GM18511 (cell line): ENCODE data around the gene UBE2L6.

Experiments
- ATAC-seq: cut with Tn5 transposase; IDR thresholded peaks from one replicate; pipeline ENCODE4 v1.9.1; 2021; ENCODE audit warnings: mild to moderate bottlenecking, moderate library complexity; ENCODE audit not compliant: unreplicated experiment

Gene UBE2L6

GRCh38 chr11:57567515-57568329 is at the start of gene UBE2L6:
Gene UBE2L6 (minus strand): TSS chr11:57567672. CDS start chr11:57567611, 61 bp downstream.
- ATAC-seq: peak; percentile 77

DNA sequence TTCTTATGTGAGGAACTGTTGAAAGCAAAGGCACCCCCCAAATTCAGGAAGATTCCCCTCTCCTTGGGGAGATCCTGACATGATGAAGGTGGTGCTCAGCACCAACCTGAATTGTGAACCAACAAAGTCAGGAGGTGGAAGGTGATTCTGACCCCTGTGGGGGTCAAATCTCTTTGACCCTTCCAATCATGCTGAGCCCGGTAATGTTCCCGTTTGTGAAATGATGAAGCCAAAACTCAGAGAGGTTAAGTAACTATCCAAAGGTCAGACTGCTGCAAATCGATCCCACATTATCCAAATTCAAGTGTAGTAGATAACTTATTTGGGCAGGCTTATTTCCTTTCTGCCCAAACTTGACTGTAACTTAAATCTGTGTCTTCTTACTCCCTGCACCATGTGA is 49.1 kb upstream of the UBE2L6 start:
- ATAC-seq: no peak

GRCh38 chr11:57615308-57615707 is 47.8 kb upstream of the UBE2L6 start:
- no peak for ATAC-seq

GRCh38 chr11:57614234-57614772 is 46.8 kb upstream of the UBE2L6 start:
- no peak for ATAC-seq

DNA sequence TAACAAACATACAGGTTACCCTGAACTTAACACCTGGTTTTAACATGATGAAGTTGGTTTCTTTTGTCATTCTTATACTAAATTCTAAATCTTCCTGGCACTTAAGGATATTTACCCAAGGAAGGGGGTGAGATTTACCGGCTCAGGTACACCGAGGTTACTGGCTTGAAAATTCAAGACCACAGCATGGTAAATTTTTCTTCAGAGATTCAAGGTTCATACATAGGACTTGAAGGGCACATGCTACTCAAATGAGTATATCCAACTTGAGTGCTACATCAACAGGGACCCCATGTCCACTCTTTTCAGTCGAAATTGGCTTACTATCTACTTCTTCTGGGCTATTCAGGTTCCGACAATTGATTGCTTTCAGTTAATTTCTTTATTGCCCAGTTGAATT is 42.7 kb upstream of the UBE2L6 start:
- ATAC-seq: no peak

- no peak for ATAC-seq
Observed at GRCh38 chr11:57605028-57605420, 37.6 kb upstream of the UBE2L6 start.

DNA sequence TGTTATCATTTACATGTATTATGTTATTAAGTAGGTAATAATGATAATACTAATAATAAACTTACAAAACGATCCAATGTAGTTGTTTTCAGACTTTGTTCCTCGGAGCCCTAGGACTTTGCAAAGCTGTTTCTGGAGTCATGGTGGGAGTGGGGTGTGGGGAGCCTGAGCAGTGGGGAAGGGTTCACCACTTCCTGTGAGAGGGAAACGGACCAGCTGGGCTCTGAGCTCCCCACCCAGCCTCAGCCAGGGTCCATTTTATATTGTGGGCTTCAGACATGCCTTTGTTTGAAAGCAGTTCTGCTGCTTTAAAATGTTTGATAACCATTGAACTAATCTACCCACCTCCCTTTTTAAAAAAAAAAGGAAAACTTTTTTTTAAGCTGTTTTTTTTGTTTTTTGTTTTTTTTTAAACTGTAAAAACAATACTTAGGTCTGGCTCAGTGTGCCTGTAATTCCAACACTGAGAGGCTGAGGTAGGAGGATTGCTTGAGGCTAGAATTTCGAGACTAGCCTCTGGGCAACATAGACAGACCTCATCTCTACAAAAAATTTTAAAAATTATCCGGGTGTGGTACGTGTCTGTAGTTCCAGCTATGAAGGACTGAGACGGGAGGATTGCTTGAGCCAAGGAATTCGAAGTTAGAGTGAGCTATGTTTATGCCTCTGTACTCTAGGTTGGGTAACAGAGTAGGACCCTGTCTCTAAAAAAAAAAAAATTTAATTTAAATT is 37.0 kb upstream of the UBE2L6 start:
- no peak for ATAC-seq

DNA sequence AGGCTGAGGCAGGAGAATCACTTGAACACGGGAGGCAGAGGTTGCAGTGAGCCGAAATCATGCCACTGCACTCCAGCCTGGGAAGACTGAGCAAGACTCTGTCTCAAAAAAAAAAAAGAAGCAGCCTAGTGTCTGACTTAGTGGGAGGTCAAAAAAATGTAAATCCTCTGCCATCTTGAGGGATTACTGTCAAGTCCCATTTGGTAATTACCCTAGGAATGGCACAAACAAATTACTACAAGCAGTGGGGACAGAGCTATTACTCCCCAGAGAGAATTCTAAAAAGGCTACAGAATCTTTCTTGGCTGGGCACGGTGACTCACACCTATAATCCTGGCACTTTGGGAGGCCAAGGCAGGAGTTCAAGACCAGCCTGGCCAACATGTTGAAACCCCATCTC is 33.8 kb upstream of the UBE2L6 start:
- no peak for ATAC-seq

- ATAC-seq: no peak
Observed at GRCh38 chr11:57599381-57599780, 31.9 kb upstream of the UBE2L6 start.

DNA sequence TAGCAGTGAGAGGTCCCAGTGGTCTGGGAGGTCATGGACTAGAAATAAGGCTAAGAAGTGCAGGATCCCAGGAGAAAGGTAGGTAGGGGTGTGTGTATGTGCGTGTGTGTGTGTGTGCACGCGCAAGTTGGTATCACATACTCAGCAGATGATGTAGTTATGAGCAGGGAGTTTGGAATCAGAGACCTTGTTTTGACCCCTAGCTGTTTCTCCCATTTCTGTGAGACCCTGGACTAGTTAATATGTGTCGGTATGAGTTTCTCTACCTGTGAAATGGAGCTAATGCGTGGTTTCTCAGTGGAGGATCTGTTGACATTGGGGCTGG is 31.3 kb upstream of the UBE2L6 start:
- ATAC-seq: no peak

GRCh38 chr11:57597916-57598830 is 30.7 kb upstream of the UBE2L6 start:
- ATAC-seq: no peak

- no peak for ATAC-seq
Observed at GRCh38 chr11:57597461-57597915, 30.0 kb upstream of the UBE2L6 start, which contains the start of gene SERPING1. Gene SERPING1 (plus strand): TSS chr11:57597685. CDS start chr11:57598271, 586 bp downstream.

- no peak for ATAC-seq
Observed at GRCh38 chr11:57596266-57596885, 28.9 kb upstream of the UBE2L6 start.

DNA sequence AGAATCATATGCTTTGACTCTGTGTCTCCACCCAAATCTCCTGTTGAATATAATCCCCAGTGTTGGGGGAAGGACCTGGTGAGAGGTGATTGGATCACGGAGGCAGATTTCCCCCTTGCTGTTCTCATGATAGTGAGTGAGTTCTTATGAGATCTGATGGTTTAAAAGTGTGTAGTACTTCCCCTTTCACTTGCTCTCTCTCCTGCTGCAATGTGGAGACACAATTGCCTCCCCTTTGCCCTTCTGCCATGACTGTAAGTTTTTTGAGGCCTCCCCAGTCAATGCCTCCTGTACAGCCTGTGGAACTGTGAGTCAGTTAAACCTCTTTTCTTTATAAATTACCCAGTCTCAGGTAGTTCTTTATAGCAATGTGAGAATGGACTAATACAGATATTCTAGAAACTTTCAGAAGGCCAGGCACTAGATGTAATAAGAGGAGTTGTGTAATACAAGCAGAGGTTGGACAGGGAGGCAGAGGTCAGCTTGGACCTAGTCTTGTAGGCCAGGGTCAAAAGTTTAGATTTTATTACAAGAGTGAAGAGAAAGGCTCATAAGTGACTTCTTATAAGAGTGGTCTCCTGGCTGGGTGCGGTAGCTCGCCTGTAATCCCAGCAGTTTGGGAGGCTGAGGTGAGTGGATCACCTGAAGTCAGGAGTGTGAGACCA is 20.7 kb upstream of the UBE2L6 start:
- no peak for ATAC-seq

DNA sequence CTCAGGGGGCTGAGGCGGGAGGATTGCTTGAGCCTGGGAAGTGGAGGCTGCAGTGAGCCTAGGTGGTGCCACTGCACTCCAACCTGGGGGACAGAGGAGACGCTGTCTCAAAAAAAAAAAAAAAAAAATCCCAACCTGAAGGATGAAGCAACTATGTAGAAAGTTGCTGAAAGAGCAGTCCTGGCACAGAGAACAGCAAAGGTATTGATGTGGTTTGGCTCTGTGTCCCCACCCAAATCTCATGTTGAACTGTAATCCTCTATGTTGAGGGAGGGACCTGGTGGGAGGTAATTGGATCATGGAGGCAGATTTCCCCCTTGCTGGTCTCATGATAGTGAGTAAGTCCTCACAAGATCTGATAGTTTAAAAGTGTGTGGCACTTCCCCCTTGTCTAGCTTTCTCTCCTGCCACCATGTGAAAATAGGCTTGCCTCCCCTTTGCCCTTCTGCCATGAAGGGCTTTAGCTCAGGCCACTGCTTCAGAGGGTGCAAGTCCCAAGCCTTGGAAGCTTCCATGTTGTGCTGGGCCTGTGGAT is 19.3 kb upstream of the UBE2L6 start:
- ATAC-seq: no peak

GRCh38 chr11:57585301-57585700 is 17.8 kb upstream of the UBE2L6 start:
- ATAC-seq: no peak

GRCh38 chr11:57584341-57584740 is 16.9 kb upstream of the UBE2L6 start:
- no peak for ATAC-seq

- ATAC-seq: no peak
Observed at GRCh38 chr11:57574061-57574460, 6.6 kb upstream of the UBE2L6 start.

DNA sequence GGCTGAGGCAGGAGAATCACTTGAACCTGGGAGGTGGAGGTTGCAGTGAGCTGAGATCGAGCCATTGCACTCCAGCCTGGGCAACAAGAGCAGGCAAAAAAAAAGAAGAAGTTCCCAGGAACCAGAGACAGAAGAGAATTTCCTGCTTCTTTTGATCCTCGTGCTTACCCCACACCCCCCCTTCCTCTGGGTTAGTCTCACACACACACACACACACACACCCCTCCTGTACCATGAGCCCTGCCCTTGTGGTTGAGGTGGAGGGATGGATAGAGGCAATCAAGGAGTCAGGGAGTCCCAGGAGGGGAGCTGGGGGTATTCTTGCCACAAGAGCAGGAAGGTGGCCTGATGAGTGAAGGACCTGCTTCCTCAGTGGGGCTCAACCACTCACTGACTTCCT is 4.1 kb upstream of the UBE2L6 start:
- ATAC-seq: no peak

- ATAC-seq: peak; percentile 17
Observed at GRCh38 chr11:57568330-57568766, 876 bp upstream of the UBE2L6 start.
